NCI-H1092 treated with DMSO at 0.1 percent for 48 hours (cell line): Measurements from ENCODE around the gene SMCO1.
"Not testable (repeated sequence)": the region's sequence is repeated elsewhere in the genome, so short reads cannot be mapped to it uniquely, and the experiment has no call there.

Experiments
- DNase-seq: peaks from one replicate; lab custom pipeline; 2025; lab: John Stamatoyannopoulos, UW

SMCO1 gene, protein sequence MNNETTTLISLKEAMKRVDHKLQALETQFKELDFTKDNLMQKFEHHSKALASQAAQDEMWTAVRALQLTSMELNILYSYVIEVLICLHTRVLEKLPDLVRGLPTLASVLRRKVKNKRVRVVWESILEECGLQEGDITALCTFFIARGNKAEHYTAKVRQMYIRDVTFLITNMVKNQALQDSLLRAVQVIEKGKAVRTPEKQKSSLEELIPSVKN

DNA sequence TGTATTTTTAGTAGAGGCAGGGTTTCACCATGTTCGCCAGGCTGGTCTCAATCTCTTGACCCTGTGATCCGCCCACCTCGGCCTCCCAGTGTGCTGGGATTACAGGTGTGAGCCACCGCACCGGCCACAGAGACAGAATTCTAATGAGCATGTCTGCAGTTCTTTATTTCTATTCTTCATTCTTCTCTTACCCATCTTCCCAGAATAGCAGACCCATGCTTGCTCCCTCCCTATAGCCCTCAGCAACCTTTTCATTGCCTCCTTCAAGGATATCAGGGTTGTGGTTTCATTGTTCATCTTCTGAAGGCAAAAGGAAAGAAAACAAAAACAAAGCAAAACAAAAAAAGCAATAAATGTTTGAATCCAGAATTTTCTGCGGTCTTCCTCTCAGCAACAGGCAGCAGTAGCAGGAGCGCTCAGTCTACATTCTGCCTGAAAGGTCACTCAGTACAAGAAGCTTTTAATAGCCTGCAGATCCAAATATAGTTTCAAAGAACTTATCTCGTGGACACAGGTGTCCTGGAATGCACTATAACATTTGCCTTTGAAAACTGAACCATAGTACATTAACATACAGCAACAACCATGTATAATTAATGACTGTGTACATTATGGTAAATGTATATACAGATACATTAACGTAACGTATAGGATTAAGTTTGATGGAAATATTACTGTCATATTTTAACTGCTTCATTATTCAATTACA is at the start of gene SMCO1:
Gene SMCO1, minus strand, starts transcription at position 434 of the 709 bp plus-strand sequence. Its CDS starts 137 bp downstream, at position 297.
- DNase-seq, result no peak

DNA sequence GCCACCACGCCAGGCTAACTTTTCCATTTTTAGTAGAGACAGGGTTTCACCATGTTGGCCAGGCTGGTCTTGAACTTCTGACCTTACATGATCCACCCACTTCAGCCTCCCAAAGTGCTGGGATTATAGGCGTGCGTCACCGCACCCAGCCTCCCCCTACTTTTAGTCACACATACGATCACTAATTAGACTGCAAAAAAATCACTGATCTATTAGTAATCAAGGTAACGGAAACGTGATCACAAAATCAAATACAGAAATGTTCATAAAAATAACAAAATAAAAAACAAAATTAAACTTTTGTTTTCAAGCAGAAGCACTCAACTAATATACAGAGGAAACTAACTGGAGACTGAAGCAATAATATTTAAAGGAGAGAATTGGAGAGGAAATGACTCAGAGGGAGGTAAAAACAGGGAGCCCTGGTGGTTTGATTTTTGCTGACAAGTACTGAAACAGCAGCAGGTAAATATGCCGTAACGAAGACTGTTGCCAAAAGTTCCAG is 48.6 kb upstream of the SMCO1 start:
- DNase-seq, result no peak

DNA sequence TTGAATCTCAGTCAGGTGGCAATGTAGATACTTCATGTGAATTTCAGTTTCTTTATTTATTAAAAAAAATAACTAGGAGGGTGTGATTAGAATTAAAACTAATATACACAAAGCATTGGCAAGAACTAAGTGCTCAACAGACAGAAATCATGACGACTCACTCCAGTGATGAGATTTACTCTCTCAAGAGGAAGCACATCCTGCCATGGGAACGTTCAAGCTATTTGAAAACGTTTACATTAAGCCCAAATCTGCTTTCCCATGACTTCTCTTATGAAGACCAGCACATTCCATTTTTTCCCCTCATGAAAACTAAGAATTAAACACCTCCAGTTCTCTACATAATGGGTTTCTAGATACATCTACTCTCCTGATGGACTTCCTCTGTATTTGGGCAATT is 44.7 kb upstream of the SMCO1 start:
- DNase-seq, result no peak

DNA sequence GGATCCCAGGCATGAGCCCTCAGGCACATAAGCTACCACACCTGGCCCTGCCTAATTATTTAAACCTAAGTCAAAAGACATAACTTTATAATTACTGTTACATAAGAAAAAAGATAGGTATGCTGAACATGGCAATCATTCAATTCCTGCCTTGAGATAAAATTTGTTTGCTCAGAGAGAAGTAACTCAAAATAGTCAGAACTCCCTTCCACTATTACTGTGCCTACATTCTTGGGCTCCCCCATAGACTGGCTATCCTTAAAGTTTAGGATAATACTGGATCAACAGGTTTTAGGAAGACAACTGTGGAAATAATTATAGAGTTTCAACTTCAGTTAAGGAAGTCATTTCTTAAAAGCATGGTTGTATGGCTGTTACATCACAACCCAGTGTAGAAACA is 43.3 kb upstream of the SMCO1 start:
- DNase-seq, result no peak

DNA sequence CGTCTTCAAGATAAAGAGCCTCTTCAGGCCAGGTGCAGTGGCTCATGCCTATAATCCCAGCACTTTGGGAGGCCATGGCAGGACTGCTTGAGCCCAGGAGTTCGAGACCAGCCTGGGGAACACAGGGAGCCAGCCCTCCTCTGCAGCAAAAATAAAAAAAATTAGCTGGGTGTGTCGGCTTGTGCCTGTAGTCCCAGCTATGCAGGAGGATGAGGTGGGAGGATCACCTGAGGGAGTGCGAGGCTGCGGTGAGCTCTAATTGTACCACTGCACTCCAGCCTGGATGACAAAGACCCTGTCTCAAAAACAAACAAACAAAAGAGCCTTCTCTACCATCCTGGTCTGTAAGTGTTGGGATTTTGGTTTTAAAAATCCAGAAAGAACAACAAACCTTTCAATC is 42.1 kb upstream of the SMCO1 start:
- DNase-seq, result no peak

DNA sequence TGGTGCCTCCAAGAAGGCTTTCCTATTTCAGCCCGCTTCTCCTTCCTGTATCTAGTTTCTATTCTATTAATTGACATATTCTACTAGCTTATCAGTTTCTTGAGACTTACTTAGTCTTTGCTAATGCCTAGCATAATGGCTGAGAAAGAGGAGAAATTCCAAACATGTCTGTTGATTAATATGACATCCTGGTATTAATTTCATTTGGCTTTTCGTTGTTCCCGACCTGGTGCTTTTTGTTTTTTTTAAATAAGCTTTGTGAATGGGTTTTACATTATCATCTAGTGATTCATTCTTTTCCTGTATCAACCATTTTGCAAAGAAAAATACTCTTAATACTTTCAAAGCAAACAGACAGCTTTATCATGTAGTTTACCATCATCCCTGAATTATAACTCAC is 40.1 kb upstream of the SMCO1 start:
- DNase-seq, result no peak

DNA sequence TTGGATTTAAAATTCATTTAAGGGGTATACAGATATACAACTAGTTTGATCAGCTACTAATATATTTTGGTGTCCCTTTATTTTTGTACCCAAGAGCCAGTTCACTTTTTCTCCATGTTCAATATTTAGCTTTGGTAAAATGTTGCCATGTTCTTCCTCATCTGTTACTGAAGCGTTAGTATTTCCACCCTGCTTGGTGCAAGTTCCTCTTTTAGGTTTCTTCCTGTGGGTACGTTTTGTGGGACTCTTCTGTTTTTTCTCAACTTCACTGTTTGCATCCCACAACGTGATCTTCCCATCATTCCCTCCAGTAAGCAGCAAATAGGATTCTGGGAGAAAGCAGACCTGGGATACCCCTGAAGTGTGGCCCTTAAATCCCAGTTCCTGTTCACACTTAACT is 39.1 kb upstream of the SMCO1 start:
- no peak for DNase-seq

DNA sequence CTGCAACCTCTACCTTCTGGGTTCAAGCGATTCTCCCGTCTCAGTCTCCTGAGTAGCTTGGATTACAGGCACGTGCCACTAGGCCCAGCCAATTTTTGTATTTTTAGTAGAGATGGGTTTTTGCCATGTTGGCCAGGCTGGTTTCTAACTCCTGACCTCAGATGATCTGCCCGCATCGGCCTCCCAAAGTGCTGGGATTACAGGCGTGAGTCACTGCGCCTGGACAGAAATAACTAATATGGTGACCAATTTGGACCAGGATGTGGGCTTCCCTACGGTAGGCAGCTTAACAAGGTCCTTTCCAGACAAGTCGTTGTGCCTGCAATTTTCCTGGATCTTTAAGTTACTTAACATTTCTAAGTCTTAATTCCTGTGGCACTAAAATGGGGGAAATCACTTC is 38.4 kb upstream of the SMCO1 start:
- no peak for DNase-seq

DNA sequence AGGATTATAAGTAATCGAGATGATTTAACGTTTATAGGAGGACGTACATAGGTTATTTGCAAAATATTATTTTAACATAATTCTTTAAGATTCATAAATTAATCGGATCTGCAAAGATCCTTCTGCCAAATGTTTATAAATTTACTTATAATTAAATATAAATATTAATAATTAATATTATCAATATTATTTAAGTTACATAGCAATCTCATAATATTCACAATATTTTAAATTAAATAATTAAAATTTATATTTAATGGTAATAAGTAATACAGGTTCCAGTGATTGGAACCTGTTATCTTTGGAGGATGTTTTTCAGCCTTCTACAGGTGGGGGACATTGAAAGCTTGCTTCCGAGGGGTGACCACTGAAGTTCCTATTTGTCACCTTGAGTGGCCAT is 37.1 kb upstream of the SMCO1 start:
- DNase-seq, result no peak

DNA sequence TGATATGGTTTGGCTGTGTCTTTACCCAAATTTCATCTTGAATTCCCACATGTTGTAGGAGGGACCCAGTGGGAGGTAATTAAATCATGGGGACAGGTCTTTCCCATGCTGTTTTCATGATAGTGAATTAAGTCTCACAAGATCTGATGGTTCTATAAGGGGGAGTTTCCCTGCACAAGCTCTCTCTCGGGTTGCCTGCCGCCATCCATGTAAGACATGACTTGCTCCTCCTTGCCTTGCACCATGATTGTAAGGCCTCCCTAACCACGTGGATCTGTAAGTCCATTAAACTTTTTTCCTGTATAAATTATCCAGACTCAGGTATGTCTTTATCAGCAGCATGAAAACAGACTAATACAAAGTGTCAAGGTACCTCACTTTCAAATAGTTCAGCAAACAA is 35.0 kb upstream of the SMCO1 start:
- not testable (repeated sequence) for DNase-seq

DNA sequence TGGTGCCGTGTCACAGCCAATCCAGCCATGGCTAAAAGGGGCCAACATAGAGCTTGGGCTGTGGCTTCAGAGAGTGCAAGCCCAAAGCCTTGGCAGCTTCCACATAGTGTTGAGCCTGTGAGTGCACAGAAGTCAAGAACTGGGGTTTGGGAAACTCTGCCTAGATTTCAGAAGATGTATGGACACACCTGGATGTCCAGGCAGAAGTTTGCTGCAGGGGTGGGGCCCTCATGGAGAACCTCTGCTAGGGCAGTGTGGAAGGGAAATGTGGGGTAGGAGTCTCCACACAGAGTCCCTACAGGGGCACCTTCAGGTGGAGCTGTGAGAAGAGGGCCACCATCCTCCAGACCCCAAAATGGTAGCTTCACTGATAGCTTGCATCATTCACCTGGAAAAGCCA is 34.2 kb upstream of the SMCO1 start:
- not testable (repeated sequence) for DNase-seq

DNA sequence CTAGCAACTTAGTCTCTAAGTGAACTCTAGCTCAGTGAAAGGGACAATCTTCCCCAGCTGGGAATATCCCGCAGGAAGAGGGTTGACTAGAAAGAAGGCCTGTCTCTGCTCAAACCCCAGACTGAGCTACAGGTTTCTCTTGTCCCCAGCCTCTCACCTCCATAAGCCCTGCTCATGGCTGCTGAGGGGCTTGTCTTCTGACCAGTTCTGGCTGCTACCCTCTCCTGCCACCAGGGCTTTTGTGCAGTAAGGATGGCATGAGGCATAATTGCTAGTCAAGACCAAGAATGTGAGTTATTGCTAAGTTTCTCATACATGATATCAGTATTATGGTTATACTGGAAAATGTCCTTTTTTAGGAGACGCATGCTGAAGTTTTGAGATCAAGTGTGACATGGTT is 31.9 kb upstream of the SMCO1 start:
- no peak for DNase-seq

DNA sequence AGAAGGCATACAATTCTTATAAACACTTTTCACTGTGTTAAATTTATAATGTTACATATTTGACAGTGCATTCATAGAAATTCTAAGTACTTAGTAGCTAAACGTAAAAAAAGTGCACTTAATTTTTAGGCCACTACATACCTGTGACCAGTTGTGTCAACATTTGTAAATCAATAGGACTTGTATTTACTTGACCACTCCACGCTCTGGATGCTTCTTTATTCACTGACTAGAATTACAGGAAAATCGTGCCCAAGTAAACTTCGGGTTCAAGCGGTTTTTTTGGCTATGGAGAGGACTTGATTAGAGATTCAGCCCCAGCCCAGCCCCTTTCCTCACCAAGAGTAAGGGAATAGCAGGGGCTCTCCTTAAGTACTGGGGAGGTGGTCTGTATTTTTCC is 31.4 kb upstream of the SMCO1 start:
- no peak for DNase-seq

DNA sequence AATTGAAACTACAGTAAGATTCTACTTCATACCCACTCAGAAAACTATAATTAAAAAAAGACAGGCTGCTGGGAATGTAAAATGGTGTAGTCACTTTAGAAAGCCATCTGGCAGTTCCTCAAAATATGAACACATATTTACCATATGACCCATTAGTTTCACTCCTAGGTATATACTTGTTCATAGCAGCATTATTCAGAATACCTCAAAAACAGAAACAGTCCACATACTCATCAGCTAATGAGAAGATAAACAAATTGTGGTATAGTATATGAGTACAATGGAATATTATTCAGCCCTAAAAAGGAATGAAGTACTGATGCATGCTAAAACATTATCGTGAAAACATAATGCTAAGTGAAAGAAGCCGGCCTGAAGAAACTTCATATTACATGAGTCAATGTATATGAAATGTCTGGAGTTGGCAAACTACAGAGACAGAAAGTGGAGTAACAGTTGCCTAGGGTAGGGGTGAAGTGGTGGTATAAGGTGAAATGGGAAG is 29.4 kb upstream of the SMCO1 start:
- no peak for DNase-seq

DNA sequence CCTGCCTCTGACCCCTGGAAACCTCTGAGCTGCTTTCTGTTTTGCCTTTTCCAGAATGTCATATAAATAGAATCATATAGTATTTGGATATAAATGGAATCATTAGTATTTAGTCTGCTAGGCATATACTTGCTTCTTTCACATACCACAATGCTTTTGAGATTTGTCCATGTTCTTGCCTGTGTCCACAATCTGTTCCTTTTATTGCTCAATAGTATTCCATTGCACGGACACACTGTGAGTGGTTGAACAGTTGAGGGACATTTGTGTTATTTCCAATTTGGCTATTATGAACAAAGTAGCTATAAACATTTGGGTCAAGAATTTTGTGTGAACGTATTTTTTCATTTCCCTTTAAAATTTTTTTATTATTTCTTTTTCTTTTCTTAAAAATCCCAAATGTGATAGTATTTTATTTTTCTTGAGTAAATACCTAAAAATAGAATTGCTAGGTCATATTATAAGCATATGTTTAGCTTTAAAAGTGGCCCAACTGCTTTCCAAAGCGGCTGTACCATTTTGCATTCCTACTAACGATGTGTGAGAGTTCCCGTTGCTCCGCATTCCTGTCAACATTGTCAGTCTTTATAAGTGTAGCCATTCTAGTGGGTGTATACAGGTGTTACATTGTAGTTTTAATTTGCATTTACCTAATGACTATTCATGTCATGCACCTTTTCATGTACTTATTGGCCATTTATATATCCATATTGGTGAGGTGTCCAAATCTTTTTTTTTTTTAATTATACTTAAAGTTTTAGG is 26.7 kb upstream of the SMCO1 start:
- DNase-seq, result no peak

DNA sequence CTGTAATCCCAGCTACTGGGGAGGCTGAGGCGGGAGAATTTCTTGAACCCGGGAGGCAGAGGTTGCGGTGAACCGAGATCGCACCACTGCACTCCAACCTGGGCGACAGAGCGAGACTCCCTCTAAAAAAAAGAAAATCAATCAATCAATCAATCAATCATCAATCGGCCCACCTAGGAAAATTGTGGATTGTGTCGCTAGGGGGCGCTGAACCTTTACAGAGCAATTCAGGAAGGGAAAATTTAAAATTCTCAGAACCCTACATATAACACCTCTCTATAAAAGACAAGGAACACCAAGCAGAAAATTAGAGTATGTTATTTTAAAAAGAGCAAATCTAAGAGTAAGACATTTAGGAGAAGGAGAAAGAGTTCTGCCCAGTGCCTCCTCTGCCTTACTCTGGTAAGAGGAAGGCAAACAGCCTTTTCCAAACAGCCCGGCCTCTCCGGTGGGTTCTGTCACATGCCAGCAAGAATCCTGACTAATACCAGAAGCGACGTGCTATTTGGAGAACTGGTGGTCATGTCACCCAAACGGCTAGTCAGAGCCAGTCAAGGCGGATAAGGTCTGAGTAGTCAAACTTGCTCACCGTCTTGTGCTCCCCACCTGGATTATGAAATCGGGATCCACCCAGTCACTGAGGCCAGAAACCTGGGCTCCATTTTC is 22.3 kb upstream of the SMCO1 start:
- DNase-seq, result no peak

DNA sequence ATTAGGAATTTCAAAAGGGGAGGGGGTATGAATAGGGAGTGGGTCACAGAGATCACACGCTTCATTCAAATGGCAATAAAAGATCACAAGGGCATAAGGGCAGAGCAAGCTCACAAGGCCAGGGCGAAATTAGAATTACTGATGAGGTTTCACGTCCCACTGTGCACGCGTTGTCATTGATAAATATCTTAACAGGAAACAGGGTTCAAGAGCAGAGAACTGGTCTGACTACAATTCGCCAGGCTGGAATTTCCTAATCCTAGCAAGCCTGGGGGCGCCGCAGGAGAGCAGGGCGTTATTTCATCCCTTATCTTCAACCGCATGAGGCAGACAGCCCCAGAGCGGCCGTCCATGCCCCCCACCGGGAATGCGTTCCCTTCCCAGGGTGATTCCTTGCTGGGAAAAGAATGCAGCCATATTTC is 18.1 kb upstream of the SMCO1 start:
- DNase-seq, result no peak

DNA sequence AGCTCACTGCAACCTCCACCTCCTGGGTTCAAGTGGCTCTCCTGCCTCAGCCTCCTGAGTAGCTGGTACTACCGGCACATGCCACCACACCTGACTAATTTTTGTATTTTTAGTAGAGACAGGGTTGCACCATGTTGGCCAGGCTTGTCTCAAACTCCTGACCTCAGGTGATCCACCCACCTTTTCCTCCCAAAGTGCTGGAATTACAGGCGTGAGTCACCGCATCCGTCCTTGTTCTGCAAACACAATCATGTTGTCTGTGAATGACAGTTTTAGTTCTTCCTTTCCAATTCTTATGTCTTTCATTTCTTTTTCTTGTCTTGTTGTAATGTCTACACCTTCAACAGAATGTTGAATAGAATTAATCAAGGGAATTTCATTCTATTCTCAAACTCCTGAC is 16.3 kb upstream of the SMCO1 start:
- no peak for DNase-seq

DNA sequence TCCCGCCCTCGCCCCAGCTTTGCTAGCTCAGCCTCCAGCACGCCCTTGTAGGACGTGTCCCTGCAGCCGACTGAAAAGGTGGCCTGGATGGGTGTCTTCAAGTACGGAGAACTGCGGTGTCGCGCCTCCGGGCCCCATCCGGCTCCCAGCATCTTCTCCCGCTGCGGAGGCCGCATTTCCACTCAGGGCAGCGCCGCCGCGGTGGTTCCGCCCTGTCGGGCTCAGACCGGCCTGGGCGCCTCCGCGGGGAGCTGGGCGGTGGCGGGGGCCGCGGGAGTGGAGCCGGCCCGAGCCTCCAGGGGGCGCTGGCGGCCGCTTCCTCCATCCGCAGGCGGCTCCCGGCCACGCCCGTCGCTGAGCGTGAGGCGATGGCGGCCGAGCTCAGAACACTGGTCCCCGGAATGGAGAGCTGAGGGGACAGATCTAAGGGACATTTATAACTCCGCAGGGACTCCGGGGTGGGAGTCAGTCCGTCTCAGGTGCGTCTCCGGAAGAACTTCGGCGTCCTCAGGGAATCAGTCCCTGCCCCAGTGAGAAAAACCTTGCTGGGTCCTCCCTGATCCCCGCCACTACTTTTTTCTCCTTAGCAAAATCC is 13.6 kb upstream of the SMCO1 start:
- DNase-seq, result peak; percentile 65

DNA sequence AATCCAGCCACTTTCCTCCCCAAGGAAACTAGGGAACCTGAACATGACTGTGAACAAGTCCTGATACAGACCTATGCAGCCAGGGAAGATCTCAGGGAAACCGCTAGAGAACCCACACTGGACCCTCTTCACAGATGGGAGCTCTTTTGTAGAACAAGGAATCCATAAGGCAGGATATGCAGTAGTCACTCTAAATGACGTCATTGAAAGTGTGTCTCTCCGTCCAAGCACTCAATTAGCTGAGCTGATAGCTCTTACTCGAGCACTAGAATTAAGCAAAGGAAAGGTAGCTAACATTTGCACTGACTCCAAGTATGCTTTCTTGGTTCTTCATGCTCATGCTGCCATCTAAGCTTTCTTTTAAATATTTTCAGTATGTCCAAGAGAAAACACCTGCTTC is 10.0 kb upstream of the SMCO1 start:
- no peak for DNase-seq

DNA sequence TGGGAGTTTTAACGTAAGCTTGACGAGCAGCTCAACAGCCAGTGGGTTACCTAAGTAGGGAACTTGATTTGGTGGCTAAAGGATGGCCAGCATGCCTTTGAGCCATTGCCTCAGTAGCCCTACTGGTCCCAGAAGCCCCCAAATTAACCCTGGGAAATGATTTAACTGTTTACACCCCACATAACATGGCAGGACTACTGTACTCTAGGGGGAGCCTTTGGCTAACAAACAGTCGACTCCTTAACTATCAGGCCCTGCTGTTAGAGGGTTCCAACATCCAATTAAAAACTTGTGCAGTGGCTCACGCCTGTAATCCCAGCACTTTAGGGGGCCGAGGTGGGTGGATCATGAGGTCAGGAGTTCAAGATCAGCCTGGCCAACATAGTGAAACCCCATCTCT is 9.4 kb upstream of the SMCO1 start:
- DNase-seq, result no peak

DNA sequence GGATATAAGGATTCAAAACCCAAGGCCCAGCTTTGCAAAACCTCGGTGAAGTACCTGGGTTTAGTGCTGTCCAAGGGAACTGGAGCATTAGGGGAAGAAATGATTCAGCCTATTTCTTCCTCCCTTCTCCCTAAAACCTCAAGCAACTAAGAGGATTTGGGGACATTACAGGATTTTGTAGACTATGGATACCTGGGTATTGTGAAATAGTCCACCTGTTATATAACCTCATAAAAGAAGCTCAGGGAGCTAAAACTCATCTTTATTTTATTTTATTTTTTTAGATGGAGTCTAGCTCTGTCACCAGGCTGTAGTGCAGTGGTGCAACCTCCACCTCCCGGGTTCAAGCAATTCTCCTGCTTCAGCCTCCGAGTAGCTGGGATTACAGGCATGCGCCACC is 8.7 kb upstream of the SMCO1 start:
- no peak for DNase-seq
